CD8-positive, alpha-beta memory T cell (primary cell): ENCODE results near the gene NEDD4L. TPM values are rescaled to one million over a fixed set of nuclear protein-coding genes. Genes with fewer than 3 reads are reported as not detected.

Experiments
- CTCF ChIA-PET: fragments of 350-600 bp; sonication (Branson Sonifier 250); formaldehyde crosslinking; loops from one replicate; lab custom pipeline; 2021; ENCODE audit warnings: antibody characterized with exemption; lab: Charles Lee
- POLR2A ChIA-PET: fragments of 350-600 bp; sonication (Branson Sonifier 250); formaldehyde crosslinking; loops from one replicate; lab custom pipeline; 2021; ENCODE audit warnings: antibody characterized with exemption; lab: Charles Lee
- DNase-seq, 5 donors: peaks; one replicate each; pipeline versions ENCODE4 v3.0.0 to v3.0.0-alpha.2; 2020 to 2022; ENCODE audit warnings: mixed read lengths in 1 of 5
- H3K27ac ChIP-seq: one replicate; pipeline ENCODE4 v1.7.0; 2013; ENCODE audit warnings: low read depth, mild to moderate bottlenecking, low read length, moderate library complexity
- H3K27me3 ChIP-seq: 2 replicates; pipeline ENCODE4 v1.7.0; 2013; ENCODE audit warnings: low read length, mild to moderate bottlenecking; ENCODE audit not compliant: insufficient read depth, poor library complexity, severe bottlenecking
- H3K36me3 ChIP-seq: 2 replicates; pipeline ENCODE4 v1.7.0; 2013; ENCODE audit warnings: mild to moderate bottlenecking, low read length, moderate library complexity; ENCODE audit not compliant: insufficient read depth
- H3K4me1 ChIP-seq: 2 replicates; pipeline ENCODE4 v1.7.0; 2013; ENCODE audit warnings: mild to moderate bottlenecking, low read length, moderate library complexity; ENCODE audit not compliant: insufficient read depth
- H3K4me3 ChIP-seq: 2 replicates; pipeline ENCODE4 v1.7.0; 2013; ENCODE audit warnings: mild to moderate bottlenecking, low read length
- H3K9me3 ChIP-seq: 2 replicates; pipeline ENCODE4 v1.7.0; 2013; ENCODE audit warnings: mild to moderate bottlenecking, low read length
- H3K27ac Mint-ChIP-seq, 8 donors: one replicate each; pipeline ENCODE4 v1.8.0; 2020 to 2021; ENCODE audit warnings: mixed read lengths in 8 of 8, mild to moderate bottlenecking in 6 of 8, inconsistent platforms in 3 of 8, moderate library complexity in 3 of 8
- H3K27me3 Mint-ChIP-seq, 2 donors: one replicate each; pipeline ENCODE4 v1.8.0; 2020 to 2021; ENCODE audit warnings: mixed read lengths in 2 of 2, mild to moderate bottlenecking in 1 of 2, moderate library complexity in 1 of 2
- H3K36me3 Mint-ChIP-seq, 3 donors: one replicate each; pipeline ENCODE4 v1.8.0; 2020 to 2021; ENCODE audit warnings: mixed read lengths in 3 of 3, inconsistent platforms in 1 of 3, mild to moderate bottlenecking in 1 of 3
- H3K4me1 Mint-ChIP-seq, 3 donors: one replicate each; pipeline ENCODE4 v1.8.0; 2020 to 2021; ENCODE audit warnings: mixed read lengths in 3 of 3, inconsistent platforms in 1 of 3, mild to moderate bottlenecking in 1 of 3
- H3K4me3 Mint-ChIP-seq, 7 donors: one replicate each; pipeline ENCODE4 v1.8.0; 2020 to 2021; ENCODE audit warnings: mixed read lengths in 7 of 7, mild to moderate bottlenecking in 6 of 7, moderate library complexity in 4 of 7, inconsistent platforms in 2 of 7
- H3K9me3 Mint-ChIP-seq, 5 donors: one replicate each; pipeline ENCODE4 v1.8.0; 2020 to 2022; ENCODE audit warnings: mixed read lengths in 5 of 5, mild to moderate bottlenecking in 3 of 5, moderate library complexity in 2 of 5, inconsistent platforms in 1 of 5
- polyA plus RNA-seq: library from polyadenylated mRNA; unstranded; fragments of 300-500 nt; fragmentation: Illumina TruSeq; gene quantifications from one replicate; pipeline ENCODE4 v1.2.3, GENCODE V29; 2021
- total RNA-seq, 2 experiments: library from RNA; stranded (reverse); gene quantifications; one replicate each; pipeline ENCODE4 v1.2.3, GENCODE V29; 2021

Gene NEDD4L
- total and polyA plus RNA-seq, 3 experiments from 2014 or later: 1.4 to 4.1 (median 3.0) TPM

- Mint-ChIP-seq H3K9me3 (no peaks in the 10 kb centered on the region), H3K27ac (peak overlapping the region in 1 of 8 donors; percentile 56), H3K4me3 (peak overlapping the region in 1 of 7 donors; percentile 57), H3K4me1 (peaks cover 12 to 17% (median 12%) of the 10 kb centered on the region in 3 donors), H3K36me3 (no peaks in the 10 kb centered on the region), H3K27me3 (peaks cover 9 to 31% of the 10 kb centered on the region in 2 donors)
- no peaks in the 10 kb centered on the region for H3K27me3 ChIP-seq
- CTCF ChIA-PET: interaction anchor here (0.9 to 1.1 kb wide), 2 partner anchors 71 to 92 kb away, joined by 3 read pairs; partner anchors contain the start of gene NEDD4L
- H3K27ac ChIP-seq: no peak overlapping the region
- H3K4me3 ChIP-seq: no peak overlapping the region
- H3K4me1 ChIP-seq: no peaks in the 10 kb centered on the region
- POLR2A ChIA-PET: no interaction called here
- H3K36me3 ChIP-seq: no peaks in the 10 kb centered on the region
- H3K9me3 ChIP-seq: no peaks in the 10 kb centered on the region
- peak in 4 of 5 donors; percentile 11 to 53 (median 28) for DNase-seq
Measured at GRCh38 chr18:58135701-58136331, 91.8 kb downstream of the NEDD4L start.

GRCh38 chr18:58136879-58137278, 92.9 kb downstream of the NEDD4L start:
- H3K4me1 Mint-ChIP-seq: peaks cover 12 to 17% (median 12%) of the 10 kb centered on the region in 3 donors
- CTCF ChIA-PET: no interaction called here
- Histone ChIP-seq H3K4me1 (no peaks in the 10 kb centered on the region), H3K27me3 (no peaks in the 10 kb centered on the region), H3K9me3 (no peaks in the 10 kb centered on the region), H3K4me3 (no peak overlapping the region), H3K36me3 (no peaks in the 10 kb centered on the region), H3K27ac (no peak overlapping the region)
- no peak for DNase-seq
- no peaks in the 10 kb centered on the region for H3K9me3 Mint-ChIP-seq
- no peak overlapping the region for H3K4me3 Mint-ChIP-seq
- H3K36me3 Mint-ChIP-seq: no peaks in the 10 kb centered on the region
- no peak overlapping the region for H3K27ac Mint-ChIP-seq
- POLR2A ChIA-PET: no interaction called here
- peaks cover 9 to 35% of the 10 kb centered on the region in 2 donors for H3K27me3 Mint-ChIP-seq

GRCh38 chr18:58139459-58140386, 95.7 kb downstream of the NEDD4L start:
- H3K4me1 Mint-ChIP-seq: peaks cover 12 to 17% (median 12%) of the 10 kb centered on the region in 3 donors

GRCh38 chr18:58140387-58141325, 96.6 kb downstream of the NEDD4L start:
- H3K4me1 ChIP-seq: no peaks in the 10 kb centered on the region
- no peaks in the 10 kb centered on the region for H3K9me3 Mint-ChIP-seq
- peaks cover 0 to 13% (median 0%) of the 10 kb centered on the region in 3 donors for H3K36me3 Mint-ChIP-seq
- H3K4me3 Mint-ChIP-seq: no peak overlapping the region
- POLR2A ChIA-PET: no interaction called here
- H3K27me3 ChIP-seq: no peaks in the 10 kb centered on the region
- DNase-seq: no peak
- CTCF ChIA-PET: interaction anchor here (1.2 kb wide), 1 partner anchor 9 kb away, joined by 3 read pairs; no protein-coding TSS in a partner anchor
- H3K27ac ChIP-seq: no peak overlapping the region
- H3K4me1 Mint-ChIP-seq: peaks cover 3 to 8% (median 3%) of the 10 kb centered on the region in 3 donors
- no peaks in the 10 kb centered on the region for H3K36me3 ChIP-seq
- no peak overlapping the region for H3K27ac Mint-ChIP-seq
- no peaks in the 10 kb centered on the region for H3K9me3 ChIP-seq
- peaks cover 16 to 49% of the 10 kb centered on the region in 2 donors for H3K27me3 Mint-ChIP-seq
- no peak overlapping the region for H3K4me3 ChIP-seq

More at GRCh38 chr18:58139459-58140386, 95.7 kb downstream of the NEDD4L start:
- H3K9me3 ChIP-seq: no peaks in the 10 kb centered on the region
- Mint-ChIP-seq H3K27ac (no peak overlapping the region), H3K36me3 (peaks cover 0 to 13% (median 0%) of the 10 kb centered on the region in 3 donors), H3K9me3 (no peaks in the 10 kb centered on the region), H3K4me3 (no peak overlapping the region), H3K27me3 (peaks cover 17 to 49% of the 10 kb centered on the region in 2 donors)
- no peak overlapping the region for H3K4me3 ChIP-seq
- no peak overlapping the region for H3K27ac ChIP-seq
- CTCF ChIA-PET: no interaction called here
- no peaks in the 10 kb centered on the region for H3K36me3 ChIP-seq
- H3K4me1 ChIP-seq: no peaks in the 10 kb centered on the region
- DNase-seq: no peak
- POLR2A ChIA-PET: no interaction called here
- no peaks in the 10 kb centered on the region for H3K27me3 ChIP-seq

- H3K36me3 ChIP-seq: no peaks in the 10 kb centered on the region
- no peak overlapping the region for H3K4me3 Mint-ChIP-seq
- peaks cover 0 to 5% (median 0%) of the 10 kb centered on the region in 3 donors for H3K4me1 Mint-ChIP-seq
- H3K27me3 Mint-ChIP-seq: peaks cover 12 to 46% of the 10 kb centered on the region in 2 donors
- H3K36me3 Mint-ChIP-seq: peaks cover 0 to 13% (median 0%) of the 10 kb centered on the region in 3 donors
- H3K4me1 ChIP-seq: no peaks in the 10 kb centered on the region
- ChIA-PET POLR2A (no interaction called here), CTCF (no interaction called here)
- H3K27me3 ChIP-seq: no peaks in the 10 kb centered on the region
- H3K27ac ChIP-seq: no peak overlapping the region
- DNase-seq: no peak
- no peak overlapping the region for H3K4me3 ChIP-seq
- H3K9me3 ChIP-seq: no peaks in the 10 kb centered on the region
- H3K27ac Mint-ChIP-seq: no peak overlapping the region
- H3K9me3 Mint-ChIP-seq: no peaks in the 10 kb centered on the region
Measured at GRCh38 chr18:58143386-58143785, 99.4 kb downstream of the NEDD4L start.

GRCh38 chr18:58144106-58144505, 100.1 kb downstream of the NEDD4L start:
- no peaks in the 10 kb centered on the region for H3K36me3 ChIP-seq
- H3K4me3 Mint-ChIP-seq: no peak overlapping the region
- H3K27me3 ChIP-seq: no peaks in the 10 kb centered on the region
- peaks cover 0 to 13% (median 0%) of the 10 kb centered on the region in 3 donors for H3K36me3 Mint-ChIP-seq
- H3K27ac ChIP-seq: no peak overlapping the region
- POLR2A ChIA-PET: no interaction called here
- H3K4me3 ChIP-seq: no peak overlapping the region
- peaks cover 12 to 39% of the 10 kb centered on the region in 2 donors for H3K27me3 Mint-ChIP-seq
- CTCF ChIA-PET: no interaction called here
- H3K4me1 ChIP-seq: no peaks in the 10 kb centered on the region
- H3K9me3 ChIP-seq: no peaks in the 10 kb centered on the region
- DNase-seq: no peak
- no peaks in the 10 kb centered on the region for H3K9me3 Mint-ChIP-seq
- peaks cover 0 to 5% (median 0%) of the 10 kb centered on the region in 3 donors for H3K4me1 Mint-ChIP-seq
- H3K27ac Mint-ChIP-seq: no peak overlapping the region

- Histone ChIP-seq H3K4me1 (no peaks in the 10 kb centered on the region), H3K9me3 (no peaks in the 10 kb centered on the region), H3K4me3 (no peak overlapping the region), H3K27me3 (no peaks in the 10 kb centered on the region), H3K36me3 (no peaks in the 10 kb centered on the region), H3K27ac (no peak overlapping the region)
- Mint-ChIP-seq H3K4me1 (peaks cover 0 to 1% (median 0%) of the 10 kb centered on the region in 3 donors), H3K27ac (peak overlapping the region in 1 of 8 donors; percentile 39), H3K9me3 (no peaks in the 10 kb centered on the region), H3K4me3 (no peak overlapping the region), H3K27me3 (peaks cover 11 to 34% of the 10 kb centered on the region in 2 donors), H3K36me3 (peaks cover 0 to 13% (median 0%) of the 10 kb centered on the region in 3 donors)
- CTCF ChIA-PET: no interaction called here
- POLR2A ChIA-PET: no interaction called here
- no peak for DNase-seq
Measured at GRCh38 chr18:58144671-58145285, 100.8 kb downstream of the NEDD4L start.
